ENCODE results near the gene KIF16B. TPM values are rescaled to one million over a fixed set of nuclear protein-coding genes. Genes with fewer than 3 reads are reported as not detected.

KIF16B gene
- total RNA-seq, 1 experiment from 2014 or later, result 7.6 TPM

GRCh38 chr20:16283307-16283706 is 289.9 kb downstream of the KIF16B start:
- no peak overlapping the region for H3K4me3 Mint-ChIP-seq
- H3K9me3 Mint-ChIP-seq, result peaks cover 5% of the 10 kb centered on the region; the same call in 1 of the 2 replicates
- no peaks in the 10 kb centered on the region for H3K27me3 Mint-ChIP-seq (ENCODE audit: low read depth)
- ChIA-PET CTCF (no interaction called here), POLR2A (no interaction called here)
- DNase-seq (ENCODE audit: low spot score) (no peak), ATAC-seq (no peak)
- no peaks in the 10 kb centered on the region; the same call in 1 of the 2 replicates for H3K36me3 Mint-ChIP-seq
- no peak for TF ChIP-seq ZNF423 (CRISPR knock-in tag; IDR thresholded peaks at IDR 0.05)
- TF ChIP-seq ZNF138 (CRISPR knock-in tag; conservative IDR thresholded peaks at IDR 0.05), result no peak
- no peak for TF ChIP-seq IRF2 (CRISPR knock-in tag; IDR thresholded peaks at IDR 0.05; ENCODE audit: borderline replicate concordance, low read depth)
- no peak for TF ChIP-seq FOXK1 (CRISPR knock-in tag; IDR thresholded peaks at IDR 0.05)
- H3K4me1 Mint-ChIP-seq, result peaks cover 4% of the 10 kb centered on the region
- no peak overlapping the region for H3K27ac Mint-ChIP-seq

GRCh38 chr20:16280219-16280618 is 293.0 kb downstream of the KIF16B start:
- TF ChIP-seq NR3C1 (CRISPR knock-in tag; conservative IDR thresholded peaks at IDR 0.05; ENCODE audit: low read depth), result no peak
- no peak for TF ChIP-seq E2F5 (CRISPR knock-in tag; IDR thresholded peaks at IDR 0.05)
- no peak for TF ChIP-seq TEAD1 (CRISPR knock-in tag; IDR thresholded peaks at IDR 0.05)
- TF ChIP-seq ATF6 (CRISPR knock-in tag; IDR thresholded peaks at IDR 0.05), result no peak
- no peak for TF ChIP-seq JAZF1 (CRISPR knock-in tag; IDR thresholded peaks at IDR 0.05)
- TF ChIP-seq ZNF671 (CRISPR knock-in tag; IDR thresholded peaks at IDR 0.05), result no peak
- no peak for TF ChIP-seq SOX15 (CRISPR knock-in tag; IDR thresholded peaks at IDR 0.05)
- TF ChIP-seq FOXP1 (CRISPR knock-in tag; IDR thresholded peaks at IDR 0.05; ENCODE audit: borderline replicate concordance), result no peak
- no peak for TF ChIP-seq ZBTB21 (CRISPR knock-in tag; IDR thresholded peaks at IDR 0.05; ENCODE audit: borderline replicate concordance)
- no peak for TF ChIP-seq ATF2 (CRISPR knock-in tag; IDR thresholded peaks at IDR 0.05; ENCODE audit: borderline replicate concordance, low read depth)
- TF ChIP-seq EMX1 (CRISPR knock-in tag; IDR thresholded peaks at IDR 0.05), result no peak
- TF ChIP-seq RORB (CRISPR knock-in tag; IDR thresholded peaks at IDR 0.05), result no peak
- no peak for TF ChIP-seq ZNF263 (CRISPR knock-in tag; IDR thresholded peaks at IDR 0.05; ENCODE audit: low read depth)
- TF ChIP-seq FOXP4 (CRISPR knock-in tag; IDR thresholded peaks at IDR 0.05), result no peak
- TF ChIP-seq IRF2 (CRISPR knock-in tag; IDR thresholded peaks at IDR 0.05; ENCODE audit: borderline replicate concordance, low read depth), result no peak
- CTCF ChIA-PET, result interaction anchor here (1.4 kb wide), 1 partner anchor 482 kb away, joined by 3 read pairs; no protein-coding TSS in a partner anchor
- Mint-ChIP-seq H3K4me1 (peaks cover 4% of the 10 kb centered on the region), H3K9me3 (peaks cover 5% of the 10 kb centered on the region; the same call in 1 of the 2 replicates), H3K27me3 (ENCODE audit: low read depth) (no peaks in the 10 kb centered on the region), H3K4me3 (no peak overlapping the region), H3K36me3 (no peaks in the 10 kb centered on the region; the same call in 1 of the 2 replicates), H3K27ac (no peak overlapping the region)
- POLR2A ChIA-PET, result no interaction called here
- ATAC-seq (no peak), DNase-seq (ENCODE audit: low spot score) (no peak)

Data from WTC11 (cell line).